HG03565 (cell line): ENCODE results near the gene ALK.

Source experiments
- ATAC-seq: cut with Tn5 transposase; IDR thresholded peaks from one replicate; pipeline ENCODE4 v1.9.1; 2021; ENCODE audit warnings: mild to moderate bottlenecking, moderate library complexity; ENCODE audit not compliant: unreplicated experiment

ALK gene

DNA sequence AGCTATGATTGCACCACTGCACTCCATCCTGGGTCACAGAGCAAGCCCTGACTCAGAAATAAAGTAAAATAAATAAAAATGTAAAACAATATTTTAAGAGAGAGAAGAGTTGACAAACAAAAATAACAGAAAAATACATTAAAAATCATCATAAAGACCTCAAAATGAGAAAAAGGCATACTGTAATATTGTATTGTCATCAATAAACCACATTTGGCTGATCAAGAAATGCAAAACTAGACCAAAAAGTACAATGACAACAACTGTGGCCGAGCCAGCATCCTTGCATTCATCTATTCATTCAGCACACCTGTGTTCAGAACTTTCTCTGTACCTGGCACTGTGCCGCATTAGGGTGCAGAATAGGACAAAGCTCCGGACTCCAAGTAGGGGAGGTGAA is 121.8 kb downstream of the ALK start:
- ATAC-seq: no peak

DNA sequence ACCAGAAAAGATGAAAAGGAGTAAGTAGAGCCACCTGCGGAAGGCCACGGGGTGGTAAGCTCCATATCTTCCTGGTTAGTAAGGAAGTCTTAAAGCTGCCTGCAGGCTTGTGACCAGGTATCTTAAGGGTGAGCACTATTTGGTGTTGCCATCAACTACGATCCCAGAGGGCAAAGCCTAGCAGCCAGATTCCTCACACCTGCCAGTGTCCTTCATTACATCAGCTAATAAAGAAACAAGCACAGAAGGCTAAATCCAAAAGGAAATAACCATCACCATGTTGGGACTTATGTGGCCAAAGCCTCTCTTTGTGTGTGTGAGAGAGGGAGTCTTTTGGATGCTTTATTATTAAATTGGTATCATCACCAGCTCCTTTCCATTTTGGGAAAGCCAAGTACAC is 123.5 kb downstream of the ALK start:
- ATAC-seq: no peak

DNA sequence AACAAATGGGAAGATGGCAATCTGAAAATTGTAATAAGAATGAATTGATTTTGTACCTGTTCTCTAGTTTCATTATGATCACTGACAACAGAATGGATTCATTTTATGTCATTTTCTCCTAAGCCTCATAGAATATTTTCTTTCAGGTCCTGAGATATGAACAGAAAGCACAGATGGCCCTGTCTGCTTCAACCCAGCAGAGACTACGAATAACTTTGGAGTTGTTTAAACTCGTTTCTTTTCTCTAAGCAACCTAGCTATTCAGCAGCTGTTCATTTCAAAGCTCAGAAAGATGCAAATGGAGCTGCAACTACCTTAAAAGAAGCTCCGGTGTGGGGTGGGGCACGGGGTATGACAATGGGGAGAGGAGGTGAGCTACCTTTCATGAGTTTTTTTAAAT is 124.9 kb downstream of the ALK start:
- ATAC-seq: no peak

DNA sequence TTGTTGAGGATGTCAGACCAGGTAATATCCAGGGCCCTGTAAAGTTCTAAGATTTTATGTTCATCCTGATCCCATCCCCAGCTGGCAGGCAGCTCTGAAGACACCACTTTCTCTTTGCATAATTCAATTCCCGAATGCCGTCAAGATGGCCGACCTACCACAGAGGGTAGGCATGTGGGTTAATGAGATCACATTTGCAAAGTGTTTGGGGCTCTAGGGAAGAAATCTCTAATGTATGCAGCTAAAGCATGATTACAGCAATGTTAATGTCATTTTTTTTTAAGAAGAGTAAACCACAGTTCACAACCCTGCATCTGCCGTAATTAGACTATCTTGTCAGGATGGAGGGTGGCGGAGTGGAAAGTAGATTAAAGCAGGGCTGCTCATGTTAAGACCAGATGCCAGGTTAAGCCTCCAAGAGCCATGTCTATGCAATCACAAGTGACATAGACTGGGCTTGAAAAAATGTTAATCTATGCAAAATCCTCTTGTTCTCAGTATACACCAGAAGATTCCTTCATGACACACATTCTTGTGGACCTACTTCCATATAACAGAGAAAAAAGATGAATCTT is 131.4 kb downstream of the ALK start:
- ATAC-seq: no peak

DNA sequence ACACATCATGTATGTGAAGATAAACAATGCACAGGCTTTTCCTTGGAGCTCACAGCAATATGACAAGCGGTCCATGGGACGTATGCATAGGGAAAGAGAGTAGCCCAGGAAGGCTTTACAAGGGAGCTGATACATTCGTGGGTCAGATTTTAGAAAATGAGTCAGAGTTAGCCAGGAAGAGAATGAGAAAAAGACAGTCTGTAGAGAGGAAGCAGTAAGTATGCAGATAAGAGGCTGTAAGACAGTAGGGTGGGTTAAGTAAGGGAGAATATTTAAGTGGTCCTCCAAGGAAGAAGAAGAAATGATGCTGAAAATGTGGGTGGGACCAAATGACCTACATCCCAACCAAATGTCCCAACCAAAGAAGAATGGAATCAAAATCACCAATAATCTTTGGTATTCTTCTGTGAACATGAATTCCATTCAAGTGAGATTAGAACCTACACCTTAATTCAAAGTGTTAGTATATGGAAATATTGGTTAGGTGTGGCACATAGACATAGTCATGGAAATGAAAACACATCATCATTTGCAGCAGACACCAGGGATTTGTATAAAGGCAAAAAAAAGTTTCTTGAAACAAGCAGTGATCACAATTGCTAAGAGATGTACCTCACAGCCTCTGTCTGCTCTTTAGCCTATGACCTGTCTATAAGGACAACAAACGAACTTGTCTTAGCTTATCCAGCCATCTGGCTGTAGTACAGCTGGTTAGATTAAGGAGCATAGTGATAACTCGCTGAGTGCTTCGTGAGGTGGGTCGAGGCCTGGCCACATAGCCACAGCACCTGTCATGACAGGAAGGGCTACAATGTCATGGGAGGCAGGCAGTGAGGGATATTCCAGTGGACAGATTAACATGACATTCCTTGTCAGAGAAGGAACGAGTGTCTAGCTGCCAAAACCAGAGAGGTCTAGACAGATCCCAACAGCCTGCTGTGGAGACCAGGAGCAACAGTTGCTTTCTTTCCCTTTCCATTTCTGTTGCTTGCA is 133.6 kb downstream of the ALK start:
- ATAC-seq: no peak

DNA sequence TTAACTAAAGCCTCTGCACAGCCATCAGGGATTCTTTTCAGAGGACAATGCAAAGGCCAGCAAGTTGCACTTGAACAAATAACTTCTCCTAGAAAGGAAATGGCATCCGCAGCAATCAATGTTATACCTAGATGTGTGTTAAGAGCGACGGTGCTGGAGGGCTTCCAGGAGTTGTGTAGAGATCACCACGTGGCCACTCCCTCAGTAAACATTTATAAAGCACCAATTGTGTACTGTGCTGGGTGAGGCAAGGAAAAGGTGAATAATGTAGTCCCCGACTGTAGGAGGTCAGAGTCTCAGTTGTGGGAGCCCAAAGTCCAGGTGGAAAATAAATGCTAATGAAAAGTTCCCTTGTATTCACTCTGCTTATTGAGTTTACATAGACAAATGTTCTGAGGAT is 135.0 kb downstream of the ALK start:
- no peak for ATAC-seq

DNA sequence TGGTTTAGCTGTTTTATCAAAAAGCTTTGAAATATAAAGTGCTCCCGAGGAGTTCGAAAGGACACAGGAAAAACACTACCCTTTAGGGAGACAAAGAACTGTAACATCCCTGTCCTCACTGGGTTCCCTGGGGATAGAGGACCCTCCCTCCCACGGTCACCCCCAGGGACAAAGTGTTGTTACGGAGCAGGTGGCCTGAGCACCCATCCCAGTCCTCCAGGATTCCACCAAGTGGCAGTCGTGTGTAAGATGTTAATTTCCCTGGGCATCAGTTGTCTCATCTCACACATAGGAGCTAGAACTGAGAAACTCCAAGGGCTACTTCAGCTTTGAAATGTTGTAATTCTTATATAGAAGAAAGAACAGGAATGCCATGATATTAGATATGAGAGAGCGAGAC is 137.7 kb downstream of the ALK start:
- no peak for ATAC-seq

DNA sequence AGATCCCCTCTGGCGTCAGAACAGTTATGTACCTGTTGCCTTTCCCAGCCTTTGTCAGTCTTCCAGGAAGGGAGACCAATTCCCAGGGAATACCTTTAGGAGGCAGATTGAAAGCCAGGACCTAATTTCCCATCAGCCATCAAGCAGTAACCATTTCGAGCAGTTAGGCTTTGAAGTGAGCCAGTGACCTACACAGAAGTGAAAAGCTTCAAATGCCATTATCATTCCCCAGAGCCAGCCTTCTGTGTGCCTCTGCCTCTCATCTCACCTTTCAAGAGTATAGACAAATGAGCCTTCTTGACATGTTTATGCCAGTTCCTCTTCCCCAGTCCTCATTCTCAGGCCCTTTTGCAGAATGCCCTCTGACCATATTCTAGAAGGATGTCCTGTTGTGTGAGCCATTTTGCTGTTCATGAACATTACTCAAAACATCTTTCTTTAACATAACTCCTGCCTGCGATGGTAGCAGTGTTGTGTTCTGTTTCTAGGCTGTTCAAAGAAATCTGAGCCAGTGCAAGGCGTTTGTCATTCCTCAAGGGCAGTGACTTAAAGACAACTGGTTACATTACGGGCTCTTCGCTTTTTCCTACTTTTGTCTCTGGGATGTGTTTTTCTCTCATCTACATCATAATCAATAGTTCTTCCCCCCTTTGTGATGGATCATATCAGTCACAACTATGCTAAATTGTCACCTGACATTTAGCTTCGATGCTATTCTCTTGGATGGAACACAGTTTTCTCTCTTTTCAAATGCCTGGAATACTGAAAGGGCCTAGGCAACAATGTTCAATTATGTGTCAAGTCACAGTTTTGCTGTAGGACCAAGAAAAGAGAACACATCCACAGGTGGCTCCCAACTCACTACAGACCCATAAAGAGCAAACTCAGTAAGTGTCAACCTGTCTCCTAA is 138.6 kb downstream of the ALK start:
- ATAC-seq: no peak

DNA sequence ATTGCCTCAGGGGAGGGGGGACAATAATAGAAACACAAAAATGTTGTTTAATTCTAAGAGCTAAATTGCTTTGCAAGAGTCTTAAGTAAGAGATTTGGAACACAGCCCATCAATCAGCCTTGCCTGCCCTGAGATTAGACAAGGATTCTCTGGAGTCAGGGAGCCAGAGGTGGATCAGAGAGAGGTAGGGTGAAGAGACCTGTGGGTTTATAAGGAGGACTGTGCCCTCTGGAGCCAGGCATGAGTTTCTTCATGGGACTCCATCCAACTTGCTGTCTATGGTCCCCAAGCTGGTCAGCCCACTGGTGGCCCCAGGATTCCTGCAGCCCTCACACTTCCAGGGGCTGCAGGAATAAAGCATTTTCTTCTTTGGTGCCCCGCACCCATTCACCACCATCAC is 139.3 kb downstream of the ALK start:
- no peak for ATAC-seq

DNA sequence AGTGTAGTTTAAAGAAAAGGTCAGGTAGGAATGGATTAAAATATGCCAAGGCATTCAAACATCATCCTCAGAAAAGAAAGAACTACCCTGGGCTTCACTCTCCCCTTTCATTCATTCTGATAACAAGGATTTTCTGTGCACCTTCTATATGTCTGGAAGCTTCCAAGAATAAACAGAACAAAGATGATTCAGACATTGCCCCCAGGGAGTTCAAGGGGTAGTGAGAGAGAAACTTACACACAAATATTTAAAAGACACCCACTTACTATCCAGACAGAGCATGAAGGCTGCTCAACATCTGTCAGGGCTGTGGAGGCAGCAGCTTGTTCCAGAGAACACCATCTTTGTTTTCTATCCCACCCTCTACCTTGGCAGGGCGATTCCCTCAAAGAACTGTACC is 140.5 kb downstream of the ALK start:
- ATAC-seq: no peak

DNA sequence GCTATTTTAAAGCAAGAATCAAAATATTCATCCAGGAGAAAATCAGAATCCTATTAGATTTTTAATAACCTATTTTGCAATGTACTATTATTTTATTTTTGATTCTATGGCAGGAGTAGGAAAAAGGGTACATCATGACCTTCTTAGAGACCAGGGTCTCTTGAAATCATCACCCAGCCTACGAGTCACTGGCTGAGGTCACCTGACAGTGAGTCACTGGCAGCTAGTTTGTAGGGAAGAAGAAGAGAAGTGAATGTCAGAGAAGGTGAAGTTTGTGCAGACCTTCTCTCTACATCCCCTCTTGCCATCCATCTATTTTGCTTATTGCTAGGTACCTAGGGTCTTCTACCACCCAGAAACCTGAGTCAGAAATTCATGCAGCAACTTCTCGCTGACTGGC is 144.2 kb downstream of the ALK start:
- ATAC-seq: no peak

DNA sequence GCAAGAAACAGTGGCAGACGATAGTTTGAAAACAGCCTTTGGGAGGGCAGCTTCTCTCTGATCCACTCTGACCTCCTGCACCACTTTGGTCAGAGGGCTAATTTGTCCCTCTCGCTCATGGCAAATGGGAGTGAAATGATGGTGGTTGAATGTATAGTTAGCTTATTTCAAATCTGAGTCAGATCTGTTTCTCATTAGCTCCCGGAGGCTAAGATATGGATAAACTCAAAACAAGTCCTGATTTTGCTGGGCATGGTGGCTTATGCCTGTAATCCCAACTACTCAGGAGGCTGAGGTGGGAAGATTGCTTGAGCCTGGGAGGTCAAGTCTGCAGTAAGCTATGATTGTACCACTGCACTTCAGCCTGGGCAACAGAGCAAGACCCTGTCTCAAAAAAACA is 145.0 kb downstream of the ALK start:
- ATAC-seq: no peak

DNA sequence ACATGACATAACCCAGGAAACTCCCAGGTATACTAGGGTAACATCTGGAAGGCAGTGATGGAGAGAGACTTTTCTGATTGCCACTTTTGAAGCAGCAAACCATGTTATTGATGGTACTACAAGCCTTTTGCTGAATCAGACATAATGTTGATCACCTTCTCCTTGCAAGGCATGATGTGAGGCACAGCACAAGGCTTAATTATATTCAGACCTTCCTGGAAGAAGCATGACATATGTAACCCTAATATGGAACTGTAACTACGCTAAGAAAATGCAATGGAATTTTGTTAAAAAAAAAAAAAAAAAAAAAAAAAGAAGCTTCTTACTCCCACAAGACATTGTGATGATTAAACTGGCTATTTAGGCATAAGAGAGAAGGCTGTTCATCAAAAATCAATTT is 145.4 kb downstream of the ALK start:
- no peak for ATAC-seq

DNA sequence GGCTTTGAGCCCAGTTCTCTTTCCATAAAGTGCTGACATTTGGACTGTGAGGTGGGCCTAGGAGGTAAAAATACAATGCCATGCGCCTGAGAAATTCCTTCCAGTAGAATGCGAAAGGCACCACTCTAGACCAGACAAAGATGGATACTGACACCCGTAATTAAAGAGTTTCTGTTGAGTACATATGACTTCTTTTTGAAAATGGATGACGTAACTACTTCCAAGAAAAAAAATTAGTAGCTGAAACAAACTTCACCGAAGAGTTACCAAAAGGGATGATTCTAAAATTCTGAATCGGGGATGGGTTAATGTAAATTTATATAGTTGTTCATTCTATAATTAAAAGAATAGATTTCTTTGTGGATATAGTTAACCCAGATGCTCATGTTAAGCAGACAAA is 146.8 kb downstream of the ALK start:
- ATAC-seq: no peak

DNA sequence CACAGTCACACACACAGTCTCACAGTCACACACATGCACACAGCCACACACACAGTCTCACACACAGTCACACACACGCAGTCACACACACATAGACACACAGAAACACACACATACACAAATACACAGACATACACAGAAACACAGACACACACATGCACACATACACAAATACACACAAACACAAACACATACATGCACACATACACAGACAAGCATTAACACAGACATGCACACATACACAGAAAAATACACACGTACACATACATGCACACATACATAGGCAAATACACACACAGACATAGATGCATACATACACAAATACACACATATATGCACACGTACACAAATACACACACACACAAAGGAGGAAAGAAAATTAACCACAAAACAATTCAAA is 150.5 kb downstream of the ALK start:
- no peak for ATAC-seq

DNA sequence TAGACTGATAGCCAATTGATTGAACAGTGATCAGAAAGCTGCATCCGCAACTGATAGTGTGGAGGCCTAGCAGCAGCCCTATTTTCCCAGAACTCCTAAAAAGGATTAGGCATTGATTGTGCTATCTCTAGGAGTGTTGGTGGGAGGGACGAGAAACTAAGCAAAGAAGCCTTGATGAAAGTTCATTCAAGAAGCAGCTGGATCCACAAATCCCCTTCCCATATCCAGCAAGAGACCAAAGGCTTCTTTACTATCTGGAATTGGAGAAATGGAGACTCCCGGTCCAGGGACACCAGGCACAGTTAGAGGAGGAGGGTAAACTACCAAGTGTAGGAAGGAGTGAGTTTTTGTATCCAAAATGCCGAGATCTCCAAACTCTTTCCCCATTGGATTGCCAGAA is 151.5 kb downstream of the ALK start:
- no peak for ATAC-seq

DNA sequence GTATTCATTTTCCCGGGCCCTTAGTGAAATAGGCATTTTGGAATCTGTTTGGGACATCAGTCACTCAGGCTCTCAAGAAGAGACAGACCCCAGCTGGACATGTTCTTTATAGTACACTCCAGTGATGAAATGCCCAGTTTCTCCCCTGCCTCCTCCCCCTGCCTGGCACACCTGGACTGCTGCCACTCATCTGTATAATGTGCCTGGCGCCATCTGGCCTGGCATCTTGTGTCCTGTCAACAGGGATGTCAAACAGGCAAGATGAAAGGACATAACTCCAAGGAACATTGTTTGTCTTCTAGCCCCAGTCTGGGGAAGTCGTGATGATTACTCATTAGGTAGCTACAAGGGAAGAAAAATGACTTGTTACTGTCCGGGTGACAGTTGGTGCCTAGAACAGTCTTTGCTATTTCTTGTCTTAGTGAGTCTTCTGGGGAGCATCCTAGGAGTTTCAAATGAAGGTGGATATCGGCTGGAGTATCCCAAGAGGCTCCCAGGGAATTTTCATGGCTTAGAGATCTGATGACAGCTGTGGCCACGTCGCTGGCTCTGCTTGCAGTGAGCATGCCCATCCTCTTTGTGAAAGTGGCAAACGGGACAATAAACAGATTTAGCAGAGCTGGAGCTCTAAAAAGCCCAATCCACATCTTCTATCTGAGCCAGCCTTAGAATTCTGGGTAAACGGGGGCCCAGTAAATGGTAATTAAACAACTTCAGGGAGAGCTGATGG is 153.6 kb downstream of the ALK start:
- no peak for ATAC-seq

DNA sequence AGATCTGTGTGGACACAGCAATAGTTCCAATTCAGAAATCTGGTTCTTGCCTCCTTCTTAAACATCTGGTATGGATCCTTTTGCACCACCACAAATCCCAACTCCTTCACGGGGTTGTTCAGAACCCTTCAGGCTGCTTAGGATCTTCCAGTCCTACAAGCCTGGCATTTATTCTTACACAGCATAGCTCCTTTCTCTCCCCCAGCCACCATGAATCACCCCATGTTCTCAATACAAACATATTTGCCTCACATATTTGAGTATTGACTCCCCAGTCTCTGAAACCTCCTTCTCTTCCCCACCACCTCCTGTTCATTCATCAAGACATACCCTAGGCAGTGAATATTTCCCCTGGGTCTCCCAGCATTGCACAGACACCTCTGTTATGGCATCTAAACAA is 155.2 kb downstream of the ALK start:
- ATAC-seq: no peak

DNA sequence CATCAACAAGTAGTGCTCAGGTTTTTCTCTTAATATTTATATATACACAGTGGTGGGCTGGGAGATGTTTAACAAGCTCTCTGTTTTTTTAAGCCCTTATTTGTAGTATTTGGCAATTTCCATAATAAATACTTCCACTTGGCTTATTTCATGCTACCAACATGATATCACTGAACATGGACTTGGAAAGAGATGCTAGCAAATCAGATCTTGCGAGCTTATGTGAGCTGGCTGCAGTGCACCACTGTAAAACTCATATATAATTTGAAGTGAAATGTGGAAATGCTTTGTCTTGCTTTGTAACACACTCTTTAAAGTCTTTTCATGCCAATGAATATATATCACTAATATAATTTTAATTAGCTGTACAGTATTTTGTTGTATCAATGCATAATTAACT is 155.7 kb downstream of the ALK start:
- no peak for ATAC-seq

DNA sequence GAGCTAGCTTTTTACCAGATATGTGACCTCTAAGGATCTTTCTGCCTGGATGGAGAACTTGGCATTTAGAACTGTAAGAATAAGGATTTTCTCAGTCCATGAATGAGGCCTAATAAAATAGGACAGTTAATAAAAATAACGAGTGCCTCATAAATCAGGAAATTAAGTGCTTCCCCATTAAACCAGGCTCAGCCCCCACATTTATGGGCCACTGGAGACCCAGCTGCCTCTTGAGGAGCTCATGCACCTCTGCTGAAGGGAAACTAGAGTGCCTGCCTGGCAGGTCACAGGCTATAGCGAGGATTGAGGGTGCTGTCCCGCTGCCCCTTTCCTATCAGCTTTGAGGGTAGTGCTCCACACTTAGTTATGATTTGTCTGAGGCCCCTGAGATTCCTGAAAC is 158.0 kb downstream of the ALK start:
- no peak for ATAC-seq

DNA sequence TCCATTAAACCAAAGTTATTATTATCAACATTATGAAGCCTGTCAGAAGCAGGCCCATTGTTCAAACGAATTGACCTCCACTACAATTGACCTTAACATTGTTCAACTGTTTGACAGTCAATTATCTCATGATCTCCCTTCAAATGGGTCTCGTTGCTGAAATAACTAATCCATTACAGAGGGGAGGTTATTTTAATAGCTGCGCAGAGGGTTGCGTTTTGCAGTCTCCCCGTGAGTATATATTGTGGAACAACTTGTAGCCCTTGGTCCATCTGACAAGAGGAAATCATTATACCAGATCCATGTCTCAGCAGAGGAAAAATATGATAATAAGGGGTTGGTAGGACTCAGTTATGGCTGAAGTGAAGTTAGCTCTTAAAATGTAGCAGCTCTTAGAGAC is 159.1 kb downstream of the ALK start:
- ATAC-seq: no peak
